LoVo (cell line): Measurements from ENCODE around the gene PLEKHH1.

Source experiments
- DNase-seq: peaks from one replicate; pipeline ENCODE4 v3.0.0-alpha.2; 2016; ENCODE audit warnings: low spot score

Gene PLEKHH1

DNA sequence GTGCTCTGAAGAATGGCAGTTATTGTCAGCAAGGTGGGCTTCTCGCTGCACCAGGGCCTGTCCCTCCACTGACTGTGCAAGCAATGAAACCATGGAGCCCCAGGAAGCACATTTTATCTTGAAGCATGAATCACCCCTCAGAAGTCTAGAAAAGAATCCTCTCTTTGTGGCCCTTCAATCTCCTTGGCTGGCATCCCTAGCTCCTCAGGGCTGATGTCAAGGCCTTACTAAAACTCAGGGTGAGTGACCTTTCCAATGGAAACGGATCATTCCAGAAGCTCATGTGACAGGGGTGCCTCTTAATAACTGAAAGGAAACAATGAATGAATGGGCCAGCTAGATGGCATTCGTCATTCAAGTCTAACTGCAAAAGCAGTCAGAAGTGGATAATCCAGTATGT lies 22.3 kb upstream of the PLEKHH1 start:
- no peak for DNase-seq

DNA sequence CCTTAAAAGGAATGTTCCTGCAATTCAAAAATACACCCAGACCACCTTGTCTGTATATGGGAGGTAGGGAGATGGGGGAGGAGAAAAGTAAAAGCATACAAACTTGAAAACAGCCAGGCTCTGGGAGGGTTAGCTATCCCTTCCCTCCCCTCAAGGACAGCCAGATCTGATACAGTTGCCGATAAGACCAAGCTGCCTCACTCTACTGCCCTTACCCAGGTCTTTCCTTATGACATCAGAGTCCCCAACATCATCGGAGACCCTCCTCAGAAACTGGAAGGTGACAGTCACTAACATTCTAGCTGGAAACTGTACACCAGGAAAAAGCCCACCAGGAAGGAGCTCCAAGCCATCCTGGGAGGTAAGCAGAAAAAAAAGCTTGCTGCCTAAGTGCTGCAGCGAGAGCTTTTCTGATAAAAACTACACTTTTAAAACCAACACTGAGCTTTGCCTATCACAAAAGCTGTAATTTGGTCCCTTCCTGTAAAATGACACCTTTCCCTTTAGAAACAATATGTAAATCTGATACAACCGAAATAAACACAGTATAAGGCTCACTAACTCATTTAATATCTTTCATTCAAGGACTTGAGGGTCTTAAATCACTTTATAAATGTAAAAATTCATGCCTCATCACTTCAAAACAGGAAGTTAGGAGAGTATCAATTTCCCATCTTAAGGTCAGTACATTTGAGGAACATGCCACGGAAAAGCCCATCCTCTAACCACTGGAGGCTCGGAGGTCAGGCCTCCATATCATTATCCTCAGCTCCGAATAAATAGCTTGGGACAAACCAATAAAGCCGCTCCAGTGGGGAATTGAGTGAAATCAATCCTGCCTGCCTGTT lies 20.4 kb upstream of the PLEKHH1 start:
- no peak for DNase-seq

DNA sequence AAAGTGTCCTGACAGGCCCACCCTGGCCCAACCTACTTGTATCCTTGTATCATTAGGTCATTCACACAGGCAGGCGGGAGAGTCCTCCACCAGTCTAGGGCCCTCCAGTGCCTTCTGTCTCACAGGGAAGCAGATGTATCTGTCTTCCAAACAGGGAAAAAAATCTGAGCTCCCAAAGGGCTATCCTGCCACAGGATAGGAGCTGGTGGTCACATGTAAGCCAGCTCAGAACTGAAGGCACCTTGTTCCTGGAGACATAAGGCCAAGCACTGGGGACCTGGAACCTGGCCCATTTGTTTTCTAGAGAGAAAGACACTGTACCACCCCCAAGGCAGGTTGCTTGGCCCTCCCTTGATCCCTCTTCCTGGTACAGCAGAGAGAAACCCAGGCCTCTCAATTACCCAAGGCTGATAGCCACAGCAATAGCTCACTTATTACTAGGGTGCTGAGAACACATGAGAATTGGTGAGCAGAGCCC lies 19.4 kb upstream of the PLEKHH1 start:
- DNase-seq: no peak

DNA sequence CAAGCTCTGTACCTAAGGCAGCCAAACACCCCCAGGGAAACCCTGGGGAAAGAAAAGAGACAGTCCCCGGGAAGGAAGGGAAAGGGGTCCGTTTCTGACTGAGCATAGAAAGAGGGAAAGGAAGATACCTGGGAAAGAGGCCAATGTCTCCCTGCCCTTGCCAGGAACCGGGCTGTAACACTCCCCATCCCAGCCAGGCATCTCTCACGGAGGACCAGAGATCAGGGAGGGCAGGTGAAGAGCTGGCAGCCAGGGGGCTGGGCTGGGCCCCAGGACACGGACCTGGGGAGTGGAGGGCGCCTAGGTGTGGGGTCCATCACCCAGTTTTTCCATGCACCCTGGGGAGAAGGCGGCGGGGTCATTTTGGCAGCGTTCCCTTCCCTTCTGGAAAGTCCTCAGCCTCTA lies 18.9 kb upstream of the PLEKHH1 start:
- no peak for DNase-seq

DNA sequence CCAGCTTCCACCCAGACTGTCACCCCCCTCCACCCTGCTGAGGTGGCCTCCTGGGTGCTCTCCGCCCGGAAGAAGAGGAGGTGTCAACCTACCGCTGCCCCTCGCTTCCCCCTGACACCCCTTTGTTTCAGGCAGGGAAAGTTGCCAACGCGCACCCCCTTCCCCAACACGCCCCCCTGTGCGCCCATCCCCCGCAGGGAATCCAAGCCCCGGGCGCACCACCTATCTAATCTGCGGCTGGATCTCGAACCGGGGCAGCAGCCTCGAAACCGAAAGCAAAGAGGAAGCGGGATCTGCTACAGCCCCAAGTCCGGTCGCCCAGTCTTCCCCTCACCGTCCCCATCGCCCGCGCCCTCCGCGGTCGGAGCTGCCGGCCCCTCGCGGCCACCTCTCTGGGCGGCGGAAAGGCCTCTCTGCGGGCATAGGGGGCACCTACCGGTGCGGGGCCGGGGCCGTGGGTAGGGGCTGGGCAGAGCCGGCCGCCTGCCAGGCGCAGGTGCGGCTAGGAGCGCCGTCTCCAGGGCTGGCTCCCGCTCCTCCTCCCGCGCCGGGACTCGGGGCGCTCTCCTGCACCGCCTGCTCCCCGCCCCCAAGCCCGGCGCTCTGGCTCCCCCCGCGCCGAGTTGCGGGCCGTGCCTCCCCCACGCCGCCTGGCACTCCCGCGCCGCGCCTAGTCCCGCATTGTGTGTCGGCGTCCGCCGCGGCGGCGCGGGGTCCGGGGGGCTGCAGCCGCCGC lies 18.3 kb upstream of the PLEKHH1 start:
- DNase-seq: peak; percentile 42

DNA sequence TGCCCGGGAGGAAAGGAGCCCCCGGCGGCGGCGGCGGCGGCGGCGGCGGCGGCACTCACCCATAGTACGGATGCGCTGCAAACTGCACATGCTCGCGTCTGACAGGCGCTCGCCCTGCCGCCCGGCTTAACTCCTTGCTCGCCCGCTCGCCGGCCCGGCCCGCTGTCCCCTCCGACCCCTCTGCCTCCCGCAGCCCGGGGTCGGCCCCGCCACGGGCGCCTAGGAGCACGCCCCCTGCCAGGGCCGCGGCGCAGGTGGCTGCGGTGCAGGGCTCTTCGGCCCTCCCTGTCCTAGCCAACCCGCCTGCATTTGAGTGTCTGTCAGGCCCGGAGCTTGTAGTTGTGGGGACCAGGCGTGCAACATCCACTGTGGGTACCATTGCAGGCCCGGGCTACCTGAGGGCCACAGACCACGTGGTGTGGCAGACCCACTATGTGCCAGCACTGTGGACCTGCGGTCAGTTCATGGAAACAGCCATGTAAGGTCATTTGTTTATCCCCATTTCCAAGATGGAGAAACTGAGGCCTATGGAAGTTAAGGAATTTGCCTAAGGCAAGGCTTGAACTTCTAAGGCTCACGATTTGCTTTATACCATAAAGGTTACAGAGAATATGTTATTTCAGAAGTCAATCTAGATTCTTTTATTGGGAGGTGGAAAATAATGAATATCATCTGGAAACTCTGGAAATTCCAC lies 17.6 kb upstream of the PLEKHH1 start:
- DNase-seq: peak; percentile 32

DNA sequence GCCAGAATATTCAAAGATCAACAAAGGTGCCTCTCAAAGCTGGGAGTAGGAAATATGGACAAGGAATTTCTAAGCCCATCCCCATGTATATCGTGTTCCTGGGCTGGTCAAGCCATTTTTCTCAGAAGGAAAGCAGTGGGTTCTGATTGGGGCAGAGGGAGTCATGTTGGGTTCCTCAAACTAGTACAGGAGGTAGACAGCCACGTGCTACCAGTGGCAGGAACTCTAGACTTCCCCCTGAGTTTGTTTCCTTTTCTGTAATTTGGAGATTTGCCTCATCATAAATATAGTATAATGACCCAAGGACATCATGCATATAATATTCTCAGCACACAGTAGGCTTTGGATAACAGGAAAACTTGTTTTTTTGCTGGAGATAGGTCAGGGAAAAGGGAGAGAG lies 16.4 kb upstream of the PLEKHH1 start:
- no peak for DNase-seq

DNA sequence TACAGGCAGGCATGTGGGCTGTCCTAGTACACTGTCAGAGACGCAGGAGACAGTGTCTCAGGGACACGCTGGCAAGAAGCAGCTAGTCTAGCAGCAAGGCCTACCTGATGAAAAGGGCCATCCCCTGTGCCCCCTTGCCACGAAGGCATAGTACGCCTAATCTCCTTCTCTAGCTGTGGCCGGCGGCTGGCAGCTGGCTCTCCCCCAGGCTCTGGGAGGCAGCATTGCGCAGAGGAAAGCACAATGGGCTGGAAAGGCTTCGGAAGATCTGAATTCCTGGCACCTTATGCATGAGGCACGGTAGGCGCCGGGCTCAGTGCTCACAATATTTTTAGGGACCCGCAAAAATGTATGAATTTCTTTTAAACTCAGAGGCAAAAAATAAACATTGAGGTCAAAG lies 16.0 kb upstream of the PLEKHH1 start:
- DNase-seq: no peak

DNA sequence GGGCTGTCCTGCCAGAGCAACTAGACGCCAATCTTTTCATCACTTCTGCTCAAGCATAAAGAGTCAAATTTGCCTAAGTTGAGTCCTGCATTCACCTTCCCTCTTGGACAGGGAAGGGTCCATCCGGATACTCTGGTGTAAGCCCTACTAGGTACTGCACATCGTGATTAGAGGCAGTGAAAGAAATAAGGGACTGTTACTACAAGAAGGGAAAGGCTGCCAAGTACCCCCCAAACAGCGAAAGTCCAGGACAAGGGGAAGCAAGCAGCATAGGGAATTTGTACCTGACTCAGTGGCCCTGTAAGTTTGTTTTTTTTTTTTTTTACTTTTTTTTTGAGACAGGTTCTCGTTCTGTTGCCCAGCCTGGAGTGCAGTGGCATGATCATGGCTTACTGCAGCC lies 13.7 kb upstream of the PLEKHH1 start:
- DNase-seq: no peak

DNA sequence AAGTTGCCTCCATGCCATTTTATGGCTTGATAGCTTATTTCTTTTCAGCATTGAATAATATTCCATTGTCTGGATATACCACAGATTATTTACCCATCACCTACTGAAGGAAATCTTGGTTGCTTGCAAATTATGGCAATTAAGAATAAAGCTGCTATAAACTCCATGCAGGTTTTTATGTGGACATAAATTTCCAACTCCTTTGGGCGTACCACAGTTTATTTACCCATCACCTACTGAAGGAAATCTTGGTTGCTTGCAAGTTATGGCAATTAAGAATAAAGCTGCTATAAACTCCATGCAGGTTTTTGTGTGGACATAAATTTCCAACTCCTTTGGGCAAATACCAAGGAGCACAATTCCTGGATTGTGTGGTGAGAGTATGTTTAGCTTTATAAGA lies 12.6 kb upstream of the PLEKHH1 start:
- DNase-seq: no peak

DNA sequence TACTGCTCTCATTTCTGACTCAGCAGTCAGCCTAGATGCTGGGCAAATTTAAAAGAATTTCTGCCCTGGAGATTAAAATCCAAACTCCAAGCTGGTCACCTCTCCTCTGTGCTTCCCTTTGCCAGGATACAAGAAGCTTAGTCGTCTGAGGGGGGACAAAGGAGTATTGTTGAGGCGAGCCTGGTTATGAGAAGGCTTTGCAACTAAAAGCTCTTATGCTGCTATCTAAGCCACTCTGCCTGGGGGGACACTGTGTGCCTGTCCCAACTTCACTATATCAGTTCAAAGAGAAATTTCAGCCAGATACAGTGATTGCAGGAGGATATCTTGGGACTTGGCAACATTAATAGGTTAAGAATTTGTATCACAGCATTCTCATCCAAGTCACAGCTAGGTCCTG lies 10.8 kb upstream of the PLEKHH1 start:
- DNase-seq: no peak

DNA sequence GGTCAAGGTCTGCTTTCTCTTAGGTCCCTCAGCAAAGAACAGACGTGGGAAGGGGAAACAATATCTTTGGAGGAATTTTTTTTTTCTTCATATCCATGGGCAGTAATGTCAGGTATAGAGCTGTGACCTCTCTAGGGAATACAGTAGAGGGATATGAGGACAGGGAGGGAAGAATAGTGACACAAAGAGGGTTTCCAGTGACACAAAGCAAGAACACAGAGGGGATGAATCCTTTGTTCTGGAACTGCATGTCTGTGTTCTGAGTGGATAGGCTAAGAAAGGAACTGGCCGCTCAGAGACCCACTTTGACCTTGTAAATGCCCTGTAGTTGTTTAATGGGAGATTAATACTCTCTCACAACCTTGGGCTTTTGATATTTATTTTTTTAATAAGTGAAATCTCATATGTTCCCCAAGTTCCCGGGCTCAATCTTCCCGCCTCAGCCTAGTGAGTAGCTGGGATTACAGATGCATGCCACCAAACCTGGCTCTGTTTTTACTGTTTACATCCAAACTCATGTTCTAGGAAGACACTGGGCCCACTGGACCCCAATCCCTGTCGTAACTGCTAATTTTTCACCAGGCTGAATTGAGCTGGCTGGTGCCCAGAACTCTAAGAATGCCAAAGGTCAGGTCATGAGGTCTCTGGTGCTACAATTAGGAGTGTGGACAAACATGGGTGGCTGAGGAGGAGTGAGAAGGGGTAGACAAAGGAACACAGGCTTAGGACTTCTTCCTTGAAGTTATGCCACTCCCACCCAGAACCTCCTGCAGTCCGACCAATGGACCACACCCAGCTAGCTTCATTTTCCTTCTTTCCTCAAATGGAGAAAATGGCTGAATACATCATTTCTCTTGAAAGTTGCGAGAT lies 9.1 kb upstream of the PLEKHH1 start:
- no peak for DNase-seq

DNA sequence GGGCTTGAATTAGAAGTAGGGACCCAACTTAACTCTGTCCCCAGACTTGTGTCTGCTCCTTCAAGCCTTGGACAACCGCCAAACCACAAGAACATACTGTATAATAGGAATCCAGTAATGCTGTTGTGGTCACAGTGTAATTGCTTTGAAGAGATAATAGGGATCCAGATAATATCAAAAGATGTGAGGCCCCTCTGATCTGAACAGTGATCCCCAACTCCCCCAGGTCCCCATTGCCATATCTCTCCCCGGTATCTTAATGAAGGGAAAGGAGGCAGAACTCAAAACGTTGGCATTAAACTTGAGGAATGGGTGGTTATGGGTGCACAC lies 8.5 kb upstream of the PLEKHH1 start:
- DNase-seq: peak; percentile 37

DNA sequence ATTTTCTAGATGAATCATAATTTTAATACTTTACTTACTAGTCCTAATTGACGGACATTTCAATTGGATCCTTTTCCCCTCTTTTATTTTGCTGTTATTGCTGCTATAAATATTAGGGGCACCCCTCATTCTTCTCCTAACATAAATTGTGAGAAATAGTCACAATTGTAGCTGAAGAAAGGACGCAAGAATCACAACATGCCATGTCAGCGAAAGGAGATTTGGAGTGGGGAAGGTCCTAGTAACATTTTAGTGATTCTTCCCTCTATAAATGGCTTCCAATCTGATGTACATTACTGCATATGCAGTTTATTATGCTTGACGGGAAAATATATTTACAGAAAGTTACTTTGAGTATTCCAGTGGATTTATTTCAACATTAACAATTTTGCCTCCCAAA lies 7.7 kb upstream of the PLEKHH1 start:
- DNase-seq: no peak

DNA sequence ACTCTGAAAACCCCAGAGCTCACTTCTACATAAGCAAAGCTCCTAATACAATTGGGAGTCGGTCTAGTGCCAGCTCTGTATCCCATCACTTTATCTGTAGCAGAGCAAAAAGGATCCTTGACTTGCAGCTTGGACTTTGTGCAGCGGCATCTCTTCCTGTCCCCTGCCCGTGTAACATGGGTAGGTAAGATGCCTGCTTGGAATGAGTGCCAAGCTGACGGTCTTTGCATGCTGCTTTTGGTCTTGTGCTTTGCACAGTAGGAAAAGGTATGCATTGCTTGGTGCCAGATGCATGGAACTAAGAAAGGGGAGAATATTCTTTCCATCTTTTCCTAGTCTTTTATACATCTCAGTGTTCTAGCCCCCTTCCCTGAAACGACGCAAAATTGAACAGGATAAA lies 6.9 kb upstream of the PLEKHH1 start:
- DNase-seq: no peak

DNA sequence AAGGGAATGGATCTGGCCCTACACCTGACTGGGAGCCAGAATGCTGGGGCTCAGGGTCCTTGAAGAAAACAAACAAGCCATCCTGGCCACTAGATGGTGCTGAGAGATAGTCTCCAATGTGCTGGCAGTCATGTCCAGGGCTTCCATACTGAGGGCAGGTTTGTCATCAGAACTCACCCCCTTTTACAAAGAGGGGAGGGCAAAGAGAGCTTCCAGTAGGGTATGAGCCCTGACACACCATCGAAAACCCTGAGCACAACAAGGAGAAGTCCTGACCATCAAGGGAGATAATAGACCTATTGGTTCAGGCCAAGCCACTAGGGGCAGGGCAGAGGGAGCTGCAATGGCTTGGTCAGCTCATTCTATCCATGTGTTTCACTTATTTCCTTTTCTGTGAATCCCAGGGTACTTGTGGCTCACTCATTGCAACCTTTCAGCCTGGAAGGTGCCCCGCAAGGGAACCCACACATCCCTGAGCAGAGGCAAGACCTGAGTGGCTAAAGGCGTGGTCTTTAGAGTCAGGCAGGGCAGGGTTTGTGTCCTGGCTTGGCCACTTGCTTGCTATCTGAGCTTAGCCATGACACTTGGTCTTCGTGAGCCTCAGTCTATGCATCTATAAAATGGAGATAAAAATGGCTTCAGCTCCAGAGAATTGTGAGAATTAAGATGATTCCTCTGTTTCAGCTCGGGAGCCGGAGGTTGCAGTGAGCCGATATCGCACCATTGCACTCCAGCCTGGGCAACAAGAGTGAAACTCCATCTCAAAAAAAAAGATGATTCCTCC lies 6.2 kb upstream of the PLEKHH1 start:
- peak; percentile 44 for DNase-seq

DNA sequence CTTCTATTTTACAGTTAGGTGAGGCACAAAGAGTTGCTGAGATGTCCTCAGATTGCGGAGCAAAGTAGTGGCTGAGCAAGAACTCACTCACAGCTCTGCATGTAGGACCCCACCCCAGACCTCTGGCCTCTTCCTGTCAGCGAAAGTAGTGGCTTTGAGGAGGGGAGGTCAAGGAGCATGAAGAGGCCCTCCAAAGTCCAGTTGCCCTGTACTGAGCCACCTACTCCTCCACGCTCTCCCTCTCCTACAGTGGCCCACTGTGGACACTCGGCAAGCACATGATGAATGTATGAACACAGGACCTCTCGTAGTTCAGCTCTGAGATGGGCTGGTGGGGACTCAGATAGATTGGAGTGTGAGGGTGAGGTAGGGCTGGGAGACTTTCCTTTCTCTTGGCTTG lies 5.3 kb upstream of the PLEKHH1 start:
- no peak for DNase-seq

DNA sequence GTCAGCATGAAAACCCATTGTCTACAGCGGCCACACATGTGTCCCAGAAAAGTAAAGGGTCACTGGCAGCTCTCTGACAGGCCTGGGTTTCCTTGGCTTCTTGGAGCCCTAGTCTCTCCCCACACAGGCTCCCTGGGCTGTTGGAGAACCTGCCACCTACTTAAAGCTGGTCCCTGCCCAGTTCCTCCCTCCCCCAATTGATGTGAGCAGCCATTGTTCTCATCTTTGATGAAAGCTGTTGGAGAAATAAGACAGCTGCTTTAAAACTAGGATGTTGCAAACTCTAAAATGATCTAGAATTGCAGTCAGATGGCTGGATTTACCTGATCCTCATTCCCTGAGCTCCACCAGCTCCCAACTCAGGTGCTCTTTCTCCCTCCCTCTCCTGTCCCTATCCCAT lies 4.8 kb upstream of the PLEKHH1 start:
- no peak for DNase-seq

DNA sequence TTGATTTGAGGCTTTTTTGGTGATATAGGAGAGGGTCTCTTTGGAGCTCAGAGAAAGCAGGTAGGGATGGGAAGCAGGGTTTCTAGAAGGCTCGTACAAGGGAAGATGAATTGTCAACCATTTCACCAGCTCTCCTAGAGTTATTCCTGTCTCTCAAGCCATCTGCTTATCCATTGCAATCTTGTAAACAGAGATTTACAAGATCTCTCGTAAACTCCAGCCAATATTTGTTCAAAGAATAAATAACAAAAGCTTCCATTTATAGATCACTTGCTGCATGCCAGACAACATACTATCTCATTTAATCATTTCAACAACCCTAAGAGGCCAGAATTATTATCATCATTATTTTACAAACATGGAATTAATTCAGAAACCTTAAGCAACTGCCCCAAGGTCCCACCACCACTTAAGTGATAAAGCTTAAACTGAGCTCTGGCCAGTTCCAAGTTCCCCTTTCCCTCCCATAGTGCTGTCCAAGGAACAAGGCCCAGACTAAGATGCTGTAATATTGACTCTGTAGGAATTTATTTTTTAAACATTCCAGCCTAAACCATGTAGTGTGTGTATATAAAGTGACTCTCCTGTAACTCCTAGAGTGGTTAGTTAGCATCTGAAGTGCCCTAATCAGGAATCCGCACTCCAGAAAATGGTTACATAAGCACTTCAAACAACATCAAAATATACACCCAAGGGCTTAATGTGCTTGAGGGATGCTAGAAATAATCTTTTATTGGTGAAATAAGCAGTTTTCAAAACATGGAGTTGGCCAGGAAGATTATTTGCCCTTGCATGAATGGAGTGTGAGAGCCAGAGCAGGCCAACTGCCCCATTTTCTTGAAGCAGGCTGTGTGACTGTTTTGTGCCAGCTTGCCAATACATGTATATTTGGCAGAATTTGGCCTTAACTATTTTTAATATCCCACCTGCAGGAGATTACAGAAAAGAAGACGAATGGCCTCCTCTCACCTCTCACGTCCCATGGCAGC lies 2.8 kb upstream of the PLEKHH1 start:
- DNase-seq: no peak

DNA sequence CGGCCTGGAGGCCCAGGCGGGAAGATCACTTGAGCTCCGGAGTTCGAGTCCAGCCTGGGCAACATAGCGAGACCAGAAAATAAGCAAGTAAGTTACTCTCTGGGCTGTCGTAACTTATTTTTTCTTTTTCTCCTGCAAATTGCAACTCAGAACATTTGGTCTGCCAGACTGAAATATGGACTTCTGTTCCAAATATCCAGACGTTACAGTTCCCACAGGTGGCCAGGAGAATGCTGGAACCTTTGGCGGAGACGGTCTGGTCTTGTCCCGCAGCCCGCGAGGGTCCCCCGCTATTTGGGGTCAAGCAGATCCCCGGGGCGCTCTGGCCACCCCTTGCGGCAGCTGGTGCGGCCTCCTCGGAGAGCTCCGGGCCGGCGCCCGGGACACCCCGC lies 488 bp upstream of the PLEKHH1 start:
- DNase-seq: no peak
